GM23248 (cell line): ENCODE measurements around the gene M6PR. TPM values are rescaled to one million over a fixed set of nuclear protein-coding genes. Genes with fewer than 3 reads are reported as not detected.
A peak's percentile ranks its signal among the peaks of the same experiment; 100 is the strongest.
"Not testable (repeated sequence)": the region's sequence is repeated elsewhere in the genome, so short reads cannot be mapped to it uniquely, and the experiment has no call there.

Source experiments
- DNase-seq: peaks from one replicate; pipeline ENCODE4 v3.0.0-alpha.2; 2015
- H2AFZ ChIP-seq: fragments of 200-600 bp; sonication (generic); 2 replicates; pipeline ENCODE4 v1.6.1; 2016; ENCODE audit warnings: antibody characterized with exemption
- H3F3A ChIP-seq: fragments of 200-600 bp; sonication (generic); 2 replicates; pipeline ENCODE4 v1.6.1; 2016; ENCODE audit warnings: mild to moderate bottlenecking, antibody characterized with exemption, mixed run types; ENCODE audit not compliant: insufficient read depth
- H3K27ac ChIP-seq: fragments of 200-600 bp; sonication (generic); 2 replicates; pipeline ENCODE4 v1.5.1; 2016; ENCODE audit warnings: mild to moderate bottlenecking
- H3K27me3 ChIP-seq: fragments of 200-600 bp; sonication (generic); replicated peaks from 2 replicates; pipeline ENCODE4 v1.6.1; 2016; ENCODE audit warnings: mild to moderate bottlenecking; ENCODE audit not compliant: insufficient read depth
- H3K36me3 ChIP-seq: fragments of 200-600 bp; sonication (generic); 2 replicates; pipeline ENCODE4 v1.6.1; 2016; ENCODE audit warnings: low read depth, mild to moderate bottlenecking
- H3K4me1 ChIP-seq: fragments of 200-600 bp; sonication (generic); 2 replicates; pipeline ENCODE4 v1.6.1; 2016; ENCODE audit warnings: mild to moderate bottlenecking; ENCODE audit not compliant: insufficient read depth
- H3K4me2 ChIP-seq: fragments of 200-600 bp; sonication (generic); one replicate; pipeline ENCODE4 v1.6.1; 2016; ENCODE audit warnings: mild to moderate bottlenecking; ENCODE audit not compliant: unreplicated experiment
- H3K4me3 ChIP-seq: fragments of 200-600 bp; sonication (generic); 2 replicates; pipeline ENCODE4 v1.5.1; 2016; ENCODE audit warnings: mild to moderate bottlenecking
- H3K79me2 ChIP-seq: fragments of 200-600 bp; sonication (generic); 2 replicates; pipeline ENCODE4 v1.6.1; 2016; ENCODE audit warnings: mild to moderate bottlenecking; ENCODE audit not compliant: insufficient read depth
- H3K9ac ChIP-seq: fragments of 200-600 bp; sonication (generic); 2 replicates; pipeline ENCODE4 v1.6.1; 2016; ENCODE audit warnings: mild to moderate bottlenecking
- H3K9me2 ChIP-seq: fragments of 200-600 bp; sonication (generic); 2 replicates; pipeline ENCODE4 v1.6.1; 2016; ENCODE audit warnings: mixed run types, mild to moderate bottlenecking, moderate library complexity; ENCODE audit not compliant: insufficient read depth
- H3K9me3 ChIP-seq: fragments of 200-600 bp; sonication (generic); one replicate; pipeline ENCODE4 v1.6.1; 2017; ENCODE audit warnings: low read depth
- H4K20me1 ChIP-seq: fragments of 200-600 bp; sonication (generic); 2 replicates; pipeline ENCODE4 v1.6.0; 2016; ENCODE audit not compliant: insufficient read depth
- EZH2 ChIP-seq: fragments of 200-600 bp; sonication (generic); IDR thresholded peaks from 2 replicates; pipeline ENCODE4 v1.6.1; 2018; ENCODE audit warnings: antibody characterized with exemption, mild to moderate bottlenecking; ENCODE audit not compliant: insufficient read depth, poor library complexity, severe bottlenecking
- EZH2phosphoT487 ChIP-seq: fragments of 200-600 bp; sonication (generic); IDR thresholded peaks from 2 replicates; pipeline ENCODE4 v1.6.1; 2018; ENCODE audit warnings: antibody characterized with exemption, moderate library complexity, mild to moderate bottlenecking, low read depth; ENCODE audit not compliant: insufficient read depth
- WGBS, 2 experiments: methylation state at CpG; one replicate each; pipeline ENCODE4 v1.1.6; 2015 to 2017; ENCODE audit warnings: low lambda C conversion rate in 2 of 2, low coverage in 1 of 2; ENCODE audit errors: missing lambda C conversion rate in 2 of 2; 5-methylcytosine and 5-hydroxymethylcytosine counted together
- in situ Hi-C: fragments of 300-500 bp; cut with MboI; formaldehyde crosslinking; loops from 2 replicates; pipeline ENCODE4 v1.15.0; 2020
- polyA plus RNA-seq: library from polyadenylated mRNA; unstranded; fragments of >200 nt; fragmentation: Nextera tagmentation; extraction: Ambion mirVana; gene quantifications from 2 replicates; pipeline ENCODE4 v1.2.1, GENCODE V29; 2016
- total RNA-seq: library from RNA; depleted of rRNA; stranded (reverse); fragments of >200 nt; shearing (Covaris generic); gene quantifications from 2 replicates; pipeline ENCODE4 v1.2.3, GENCODE V29; 2014

The M6PR gene
- total and polyA plus RNA-seq, 2 experiments from 2014 or later: 84.8 to 90.0 TPM

DNA sequence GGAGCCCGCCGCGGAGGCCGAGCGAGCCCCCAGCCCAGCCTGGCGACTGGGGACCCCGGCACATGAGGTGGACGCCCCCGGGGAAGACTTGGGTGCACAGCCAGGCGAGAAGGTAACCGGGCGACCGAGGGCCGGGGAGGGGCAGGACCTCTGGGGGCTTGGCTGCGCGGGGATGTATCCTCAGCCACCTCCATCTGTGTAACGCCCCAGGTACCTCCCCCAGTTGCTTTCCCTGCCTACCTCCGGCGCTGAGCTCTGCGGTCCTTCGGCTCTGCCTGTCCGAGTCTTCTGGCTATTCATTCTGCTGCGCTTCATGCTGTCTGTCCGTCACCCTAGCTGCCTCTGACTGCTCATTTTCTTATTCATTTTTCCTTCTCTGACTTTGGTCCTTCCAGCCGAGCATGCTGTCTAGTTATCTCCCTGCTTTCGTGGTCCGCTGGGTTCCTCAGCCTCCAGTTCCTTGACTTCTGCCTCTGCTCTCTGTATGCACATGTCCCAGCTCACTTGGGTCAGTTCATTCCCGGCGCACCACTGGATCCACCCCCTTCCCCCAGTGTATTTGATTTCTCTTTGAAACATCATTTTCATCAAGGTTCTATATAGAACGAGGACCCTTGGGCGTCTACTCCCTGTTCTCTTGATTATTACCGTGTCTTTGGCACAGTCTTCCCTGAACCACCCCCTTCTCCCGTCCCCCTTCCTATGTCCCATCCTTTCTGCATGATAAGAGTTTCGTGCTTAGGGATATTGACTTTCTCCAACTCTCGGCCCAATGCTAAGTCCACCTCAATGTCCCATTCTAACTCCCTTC lies 34.5 kb downstream of the M6PR start:
- H4K20me1 ChIP-seq: no peaks in the 10 kb centered on the region
- H3K27ac ChIP-seq: no peak overlapping the region
- peak overlapping the region; percentile 59 for H3K9ac ChIP-seq
- WGBS, 2 experiments: 0 to 1% methylated on average over 19 to 25 of the region's 35 CpGs
- no peaks in the 10 kb centered on the region for H3K9me3 ChIP-seq
- H3F3A ChIP-seq: no peaks in the 10 kb centered on the region
- peak overlapping the region; percentile 87 for H2AFZ ChIP-seq
- in situ Hi-C loops: no loop called here
- H3K4me3 ChIP-seq: peak overlapping the region; percentile 82
- no peaks in the 10 kb centered on the region for H3K27me3 ChIP-seq
- no peaks in the 10 kb centered on the region for H3K9me2 ChIP-seq
- peaks cover 20% of the 10 kb centered on the region; the same call in 1 of the 2 replicates for H3K4me1 ChIP-seq
- peaks cover 13% of the 10 kb centered on the region for H3K79me2 ChIP-seq
- no peaks in the 10 kb centered on the region for H3K36me3 ChIP-seq
- TF ChIP-seq EZH2phosphoT487: no peak
- no peak for TF ChIP-seq EZH2
- H3K4me2 ChIP-seq: peak overlapping the region; percentile 92
- DNase-seq: peak; percentile 67

DNA sequence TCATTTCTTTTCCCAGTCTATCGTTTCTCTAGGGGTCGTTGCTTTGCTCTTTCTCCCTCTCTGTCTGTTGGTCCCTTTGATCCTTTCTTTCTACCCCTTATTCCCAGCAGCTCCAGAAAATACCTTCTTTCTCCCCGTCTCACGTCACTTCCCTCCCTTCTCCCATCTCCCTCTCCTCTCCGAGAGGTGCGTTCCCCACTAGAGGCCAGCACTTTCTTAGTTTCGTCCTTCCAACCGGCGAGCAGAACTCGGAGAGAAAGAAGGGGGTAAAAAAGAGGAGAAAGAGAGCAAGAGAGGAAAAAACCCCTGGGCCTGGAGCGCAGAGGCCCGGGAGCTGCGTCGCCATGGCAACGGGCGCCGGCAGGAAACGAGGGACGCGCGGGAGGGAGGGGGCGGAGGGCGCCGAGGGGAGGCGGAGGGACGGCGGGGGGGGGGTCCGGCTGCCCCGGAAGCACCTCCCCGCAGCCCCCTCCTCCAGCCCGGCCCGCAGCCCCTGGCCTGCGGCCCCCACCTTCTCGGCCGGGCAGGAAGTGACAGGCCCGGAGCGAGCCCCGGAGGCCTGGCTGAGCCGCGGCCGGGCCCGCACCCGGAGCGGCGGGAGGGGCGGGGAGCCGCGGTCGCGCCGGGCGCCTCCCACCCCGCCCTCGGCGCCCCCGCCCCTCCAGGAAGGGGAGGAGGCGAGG lies 35.3 kb downstream of the M6PR start, which contains the start of gene PHC1:
TSS of gene PHC1 (plus strand) at position 477 of the 683 bp plus-strand sequence. CDS start 3,169 bp downstream, outside the sequence.
- H4K20me1 ChIP-seq, H3K36me3 ChIP-seq, H3K9me3 ChIP-seq, in situ Hi-C loops, H3F3A ChIP-seq, H3K9me2 ChIP-seq, H3K27me3 ChIP-seq: not testable (repeated sequence)
- H3K4me2 ChIP-seq: peak within 1 kb of the TSS; percentile 92
- WGBS, 2 experiments: 2 to 3% methylated on average over 10 to 28 of the region's 57 CpGs
- peak within 1 kb of the TSS; percentile 82 for H3K4me3 ChIP-seq
- peak within 1 kb of the TSS; percentile 63 for H3K27ac ChIP-seq
- peaks cover 13% of the 10 kb centered on the region for H3K79me2 ChIP-seq
- peak within 1 kb of the TSS; percentile 93 for H2AFZ ChIP-seq
- H3K4me1 ChIP-seq: peaks cover 20% of the 10 kb centered on the region; the same call in 1 of the 2 replicates
- DNase-seq: peak; percentile 83
- H3K9ac ChIP-seq: peak within 1 kb of the TSS; percentile 77

DNA sequence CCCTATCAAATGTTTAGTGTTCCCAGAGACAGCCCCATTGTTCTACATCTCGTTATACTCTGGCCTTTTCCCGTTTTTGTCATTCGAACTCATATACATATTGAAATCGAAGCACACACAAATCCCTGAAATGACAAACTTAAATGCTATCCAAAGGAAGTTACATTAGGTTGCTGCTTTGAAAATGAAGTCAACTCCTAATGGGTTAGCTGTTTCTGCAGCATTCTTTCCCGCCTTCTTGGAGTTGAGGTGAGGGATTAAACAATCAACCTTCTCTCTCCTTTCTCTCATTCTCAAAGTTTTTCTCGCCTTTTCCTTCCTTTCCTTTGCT lies 35.8 kb downstream of the M6PR start:
- Histone ChIP-seq H3K79me2 (peaks cover 13% of the 10 kb centered on the region), H3K36me3 (no peaks in the 10 kb centered on the region), H3K27ac (peak overlapping the region; percentile 63), H3K4me2 (peak overlapping the region; percentile 89), H3K9ac (peak overlapping the region; percentile 77), H3K9me2 (no peaks in the 10 kb centered on the region), H3F3A (no peaks in the 10 kb centered on the region), H3K4me3 (peak overlapping the region; percentile 82), H2AFZ (peak overlapping the region; percentile 93), H3K4me1 (peaks cover 20% of the 10 kb centered on the region; the same call in 1 of the 2 replicates), H4K20me1 (no peaks in the 10 kb centered on the region), H3K27me3 (no peaks in the 10 kb centered on the region), H3K9me3 (no peaks in the 10 kb centered on the region)
- 10 to 14% methylated on average over 6 of the region's 6 CpGs for WGBS, 2 experiments
- DNase-seq: peak; percentile 39
- in situ Hi-C loops: no loop called here
- TF ChIP-seq EZH2: no peak
- no peak for TF ChIP-seq EZH2phosphoT487

GRCh38 chr12:8912914-8913313 lies 36.5 kb downstream of the M6PR start:
- H4K20me1 ChIP-seq: no peaks in the 10 kb centered on the region
- TF ChIP-seq EZH2: no peak
- no peak for TF ChIP-seq EZH2phosphoT487
- no peaks in the 10 kb centered on the region for H3K9me2 ChIP-seq
- in situ Hi-C loops: no loop called here
- peak overlapping the region; percentile 93 for H2AFZ ChIP-seq
- H3K9me3 ChIP-seq: no peaks in the 10 kb centered on the region
- DNase-seq: peak; percentile 22
- 41 to 49% methylated on average over 9 of the region's 9 CpGs for WGBS, 2 experiments
- peak overlapping the region; percentile 89 for H3K4me2 ChIP-seq
- H3K4me1 ChIP-seq: peaks cover 20% of the 10 kb centered on the region; the same call in 1 of the 2 replicates
- no peaks in the 10 kb centered on the region for H3K27me3 ChIP-seq
- peak overlapping the region; percentile 82; the same call in 1 of the 2 replicates for H3K4me3 ChIP-seq
- H3K27ac ChIP-seq: 0 out of 2 replicates have a peak overlapping the region, but pooled peaks have one; percentile 63
- H3K79me2 ChIP-seq: peaks cover 13% of the 10 kb centered on the region
- no peaks in the 10 kb centered on the region for H3K36me3 ChIP-seq
- H3F3A ChIP-seq: no peaks in the 10 kb centered on the region
- peak overlapping the region; percentile 77 for H3K9ac ChIP-seq
